ENCODE measurements around the gene LRRC23.
"Not testable (repeated sequence)": the region's sequence is repeated elsewhere in the genome, so short reads cannot be mapped to it uniquely, and the experiment has no call there.

The LRRC23 gene

GRCh38 chr12:6904280-6905276 lies at the start of gene LRRC23:
Gene LRRC23 (plus strand): TSS chr12:6904822. CDS start chr12:6905634, 812 bp downstream.
- DNase-seq: peak; percentile 93

GRCh38 chr12:6855322-6855721 lies 49.3 kb upstream of the LRRC23 start:
- DNase-seq: no peak

- DNase-seq: no peak
These were observed 45.8 kb upstream of the LRRC23 start for GRCh38 chr12:6858799-6859198.

- no peak for DNase-seq
These were observed 44.5 kb upstream of the LRRC23 start for GRCh38 chr12:6860116-6860515.

- no peak for DNase-seq
These were observed 43.7 kb upstream of the LRRC23 start for GRCh38 chr12:6860942-6861341.

- DNase-seq: no peak
These were observed 43.2 kb upstream of the LRRC23 start for GRCh38 chr12:6861391-6861790.

GRCh38 chr12:6863033-6863432 lies 41.6 kb upstream of the LRRC23 start:
- DNase-seq: no peak

GRCh38 chr12:6863586-6864321 lies 40.9 kb upstream of the LRRC23 start:
- DNase-seq: no peak

GRCh38 chr12:6865307-6865706 lies 39.3 kb upstream of the LRRC23 start:
- DNase-seq: not testable (repeated sequence)

GRCh38 chr12:6866163-6866919 lies 38.3 kb upstream of the LRRC23 start:
- DNase-seq: no peak

GRCh38 chr12:6866920-6867412 lies 37.7 kb upstream of the LRRC23 start:
- peak; percentile 67 to 73 for DNase-seq

GRCh38 chr12:6867413-6868210 lies 37.0 kb upstream of the LRRC23 start, which contains the start of gene TPI1:
Gene TPI1 (plus strand): TSS chr12:6867531. CDS start chr12:6867567, 36 bp downstream.
- peak; percentile 67 to 73 for DNase-seq

- peak in 1 of 2 experiments; percentile 4 for DNase-seq
These were observed 36.2 kb upstream of the LRRC23 start for GRCh38 chr12:6868211-6869048.

GRCh38 chr12:6869049-6870021 lies 35.3 kb upstream of the LRRC23 start:
- DNase-seq: peak; percentile 66 to 73

GRCh38 chr12:6870304-6870703 lies 34.3 kb upstream of the LRRC23 start:
- DNase-seq: not testable (repeated sequence)

- DNase-seq: peak in 1 of 2 experiments; percentile 14
These were observed 33.3 kb upstream of the LRRC23 start for GRCh38 chr12:6871052-6871957.

- peak; percentile 32 to 55 for DNase-seq
These were observed 32.3 kb upstream of the LRRC23 start for GRCh38 chr12:6872073-6873048.
